WTC11 (cell line): ENCODE data around the gene ASIC5. TPM values are rescaled to one million over a fixed set of nuclear protein-coding genes. Genes with fewer than 3 reads are reported as not detected.

Source experiments
- ATAC-seq: fragments of 200-7000 bp; cut with Tn5 transposase; 2 replicates; pipeline ENCODE4 v1.10.0; 2021; ENCODE audit warnings: mild to moderate bottlenecking, moderate library complexity
- CTCF ChIA-PET: fragments of 300-600 bp; sonication (Branson Sonifier 250); formaldehyde crosslinking; loops from one replicate; lab custom pipeline; 2021; ENCODE audit warnings: antibody characterized with exemption; lab: Charles Lee
- POLR2A ChIA-PET: fragments of 350-600 bp; sonication (Branson Sonifier 250); formaldehyde crosslinking; loops from one replicate; lab custom pipeline; 2021; ENCODE audit warnings: antibody characterized with exemption; lab: Charles Lee
- DNase-seq: peaks from one replicate; pipeline ENCODE4 v3.0.0; 2021; ENCODE audit warnings: low spot score
- H3K27ac Mint-ChIP-seq: 2 replicates; pipeline ENCODE4 v1.8.0; 2021; ENCODE audit warnings: mixed read lengths
- H3K27me3 Mint-ChIP-seq: 2 replicates; pipeline ENCODE4 v1.8.0; 2021; ENCODE audit warnings: low read depth, mild to moderate bottlenecking, moderate library complexity, mixed read lengths
- H3K36me3 Mint-ChIP-seq: 2 replicates; pipeline ENCODE4 v1.8.0; 2021; ENCODE audit warnings: mixed read lengths
- H3K4me1 Mint-ChIP-seq: 2 replicates; pipeline ENCODE4 v1.8.0; 2022; ENCODE audit warnings: mixed read lengths
- H3K4me3 Mint-ChIP-seq: 2 replicates; pipeline ENCODE4 v1.8.0; 2021; ENCODE audit warnings: mild to moderate bottlenecking, moderate library complexity, mixed read lengths
- H3K9me3 Mint-ChIP-seq: 2 replicates; pipeline ENCODE4 v1.8.0; 2021; ENCODE audit warnings: mixed read lengths
- CREB1 ChIP-seq: sonication (generic); formaldehyde crosslinking; IDR thresholded peaks from 2 replicates; pipeline ENCODE4 v1.8.0; 2023; ENCODE audit warnings: mild to moderate bottlenecking, missing genetic modification reagents
- ELF4 ChIP-seq: sonication (generic); formaldehyde crosslinking; IDR thresholded peaks from 2 replicates; pipeline ENCODE4 v1.8.1; 2022; ENCODE audit warnings: low read depth, mild to moderate bottlenecking, moderate library complexity, missing genetic modification reagents
- EMX1 ChIP-seq: fragments of 250-450 bp; sonication (Bioruptor Pico); IDR thresholded peaks from 2 replicates; pipeline ENCODE4 v1.8.0; 2021; ENCODE audit warnings: mild to moderate bottlenecking
- FOXP1 ChIP-seq: sonication (generic); formaldehyde crosslinking; IDR thresholded peaks from 2 replicates; pipeline ENCODE4 v1.8.0; 2022; ENCODE audit warnings: missing genetic modification reagents, mild to moderate bottlenecking, moderate library complexity, borderline replicate concordance
- HMGA2 ChIP-seq: fragments of 250-450 bp; sonication (Bioruptor Pico); IDR thresholded peaks from 2 replicates; pipeline ENCODE4 v1.4.0; 2021; ENCODE audit warnings: mild to moderate bottlenecking, moderate library complexity
- MYBL2 ChIP-seq: sonication (generic); formaldehyde crosslinking; IDR thresholded peaks from 2 replicates; pipeline ENCODE4 v1.8.1; 2023; ENCODE audit warnings: mild to moderate bottlenecking, moderate library complexity, missing genetic modification reagents
- NR3C1 ChIP-seq: sonication (generic); formaldehyde crosslinking; conservative IDR thresholded peaks from 2 replicates; pipeline ENCODE4 v1.8.1; 2023; ENCODE audit warnings: low read depth, mild to moderate bottlenecking, missing genetic modification reagents
- PRRX2 ChIP-seq: fragments of 250-450 bp; sonication (Bioruptor Pico); IDR thresholded peaks from 2 replicates; pipeline ENCODE4 v1.8.0; 2021; ENCODE audit warnings: mild to moderate bottlenecking
- SOX15 ChIP-seq: fragments of 250-450 bp; sonication (Bioruptor Pico); IDR thresholded peaks from 2 replicates; pipeline ENCODE4 v1.9.0; 2021; ENCODE audit warnings: mild to moderate bottlenecking
- SP1 ChIP-seq: sonication (generic); formaldehyde crosslinking; conservative IDR thresholded peaks from 2 replicates; pipeline ENCODE4 v1.8.1; 2022; ENCODE audit warnings: missing genetic modification reagents
- TP53 ChIP-seq: sonication (generic); formaldehyde crosslinking; IDR thresholded peaks from 2 replicates; pipeline ENCODE4 v1.8.1; 2023; ENCODE audit warnings: mild to moderate bottlenecking, missing genetic modification reagents
- ZNF396 ChIP-seq: fragments of 250-450 bp; sonication (Bioruptor Pico); IDR thresholded peaks from 2 replicates; pipeline ENCODE4 v1.8.0; 2021; ENCODE audit warnings: mild to moderate bottlenecking, moderate library complexity, borderline replicate concordance
- ZNF671 ChIP-seq: fragments of 250-450 bp; sonication (Bioruptor Pico); IDR thresholded peaks from 2 replicates; pipeline ENCODE4 v1.8.0; 2021; ENCODE audit warnings: mild to moderate bottlenecking
- total RNA-seq: library from RNA; stranded (reverse); gene quantifications from 3 replicates; pipeline ENCODE4 v1.2.3, GENCODE V29; 2021
- TF ChIP-seq, protein P1 (sequence below): sonication (generic); formaldehyde crosslinking; conservative IDR thresholded peaks from 2 replicates; pipeline ENCODE4 v1.8.1; 2022; ENCODE audit warnings: mild to moderate bottlenecking, missing genetic modification reagents
- TF ChIP-seq, protein P2 (sequence below): sonication (generic); formaldehyde crosslinking; IDR thresholded peaks from 2 replicates; pipeline ENCODE4 v1.8.1; 2022; ENCODE audit warnings: mild to moderate bottlenecking, missing genetic modification reagents, moderate library complexity, borderline replicate concordance
- TF ChIP-seq, protein P3 (sequence below): sonication (generic); formaldehyde crosslinking; IDR thresholded peaks from 2 replicates; pipeline ENCODE4 v1.8.1; 2022; ENCODE audit warnings: low read depth, mild to moderate bottlenecking, moderate library complexity, missing genetic modification reagents, borderline replicate concordance
- TF ChIP-seq, protein P4 (sequence below): sonication (generic); formaldehyde crosslinking; IDR thresholded peaks from 2 replicates; pipeline ENCODE4 v1.8.1; 2023; ENCODE audit warnings: mild to moderate bottlenecking, missing genetic modification reagents, moderate library complexity
- TF ChIP-seq, protein P5 (sequence below): sonication (generic); formaldehyde crosslinking; IDR thresholded peaks from 2 replicates; pipeline ENCODE4 v1.8.1; 2023; ENCODE audit warnings: mild to moderate bottlenecking, missing genetic modification reagents
- TF ChIP-seq, protein P6 (sequence below): sonication (generic); formaldehyde crosslinking; IDR thresholded peaks from 2 replicates; pipeline ENCODE4 v1.8.0; 2022; ENCODE audit warnings: mild to moderate bottlenecking, missing genetic modification reagents
- TF ChIP-seq, protein P7 (sequence below): sonication (generic); formaldehyde crosslinking; IDR thresholded peaks from 2 replicates; pipeline ENCODE4 v1.8.0; 2023; ENCODE audit warnings: missing genetic modification reagents, mild to moderate bottlenecking, borderline replicate concordance

Gene ASIC5
- total RNA-seq, 1 experiment from 2014 or later, result not detected

DNA sequence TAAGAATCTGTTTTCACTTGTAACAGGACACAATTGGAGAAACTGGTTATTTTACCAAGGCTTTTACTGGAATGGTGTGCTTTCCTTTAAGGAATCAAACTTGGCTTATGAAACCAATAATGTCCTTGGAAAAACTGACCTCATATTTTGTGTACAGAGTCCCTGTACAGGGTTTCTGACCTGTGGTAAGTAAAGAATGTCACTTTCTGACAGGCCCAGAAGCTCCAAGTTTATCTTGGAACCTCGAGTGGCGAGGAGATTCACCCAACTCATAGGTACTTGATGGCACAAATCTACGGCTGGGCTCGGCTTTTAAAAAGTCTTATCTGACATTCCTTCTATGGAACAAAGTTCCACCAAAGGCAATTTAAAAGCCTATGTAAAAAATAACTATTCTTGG lies 17.0 kb downstream of the ASIC5 start:
- Mint-ChIP-seq H3K27me3 (peaks cover 8% of the 10 kb centered on the region), H3K4me3 (no peak overlapping the region), H3K9me3 (peaks cover 66% of the 10 kb centered on the region), H3K36me3 (peaks cover 47% of the 10 kb centered on the region), H3K4me1 (peaks cover 10% of the 10 kb centered on the region)
- no peak for ATAC-seq
- CTCF ChIA-PET, result no interaction called here
- TF ChIP-seq ZNF396, result no peak
- TF ChIP-seq EMX1, result no peak
- TF ChIP-seq, protein P1, sequence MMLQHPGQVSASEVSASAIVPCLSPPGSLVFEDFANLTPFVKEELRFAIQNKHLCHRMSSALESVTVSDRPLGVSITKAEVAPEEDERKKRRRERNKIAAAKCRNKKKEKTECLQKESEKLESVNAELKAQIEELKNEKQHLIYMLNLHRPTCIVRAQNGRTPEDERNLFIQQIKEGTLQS (CRISPR knock-in tag), result no peak
- TF ChIP-seq, protein P2, sequence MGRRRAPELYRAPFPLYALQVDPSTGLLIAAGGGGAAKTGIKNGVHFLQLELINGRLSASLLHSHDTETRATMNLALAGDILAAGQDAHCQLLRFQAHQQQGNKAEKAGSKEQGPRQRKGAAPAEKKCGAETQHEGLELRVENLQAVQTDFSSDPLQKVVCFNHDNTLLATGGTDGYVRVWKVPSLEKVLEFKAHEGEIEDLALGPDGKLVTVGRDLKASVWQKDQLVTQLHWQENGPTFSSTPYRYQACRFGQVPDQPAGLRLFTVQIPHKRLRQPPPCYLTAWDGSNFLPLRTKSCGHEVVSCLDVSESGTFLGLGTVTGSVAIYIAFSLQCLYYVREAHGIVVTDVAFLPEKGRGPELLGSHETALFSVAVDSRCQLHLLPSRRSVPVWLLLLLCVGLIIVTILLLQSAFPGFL, result no peak
- no peak for TF ChIP-seq SP1
- TF ChIP-seq ELF4 (CRISPR knock-in tag), result no peak
- TF ChIP-seq, protein P3, sequence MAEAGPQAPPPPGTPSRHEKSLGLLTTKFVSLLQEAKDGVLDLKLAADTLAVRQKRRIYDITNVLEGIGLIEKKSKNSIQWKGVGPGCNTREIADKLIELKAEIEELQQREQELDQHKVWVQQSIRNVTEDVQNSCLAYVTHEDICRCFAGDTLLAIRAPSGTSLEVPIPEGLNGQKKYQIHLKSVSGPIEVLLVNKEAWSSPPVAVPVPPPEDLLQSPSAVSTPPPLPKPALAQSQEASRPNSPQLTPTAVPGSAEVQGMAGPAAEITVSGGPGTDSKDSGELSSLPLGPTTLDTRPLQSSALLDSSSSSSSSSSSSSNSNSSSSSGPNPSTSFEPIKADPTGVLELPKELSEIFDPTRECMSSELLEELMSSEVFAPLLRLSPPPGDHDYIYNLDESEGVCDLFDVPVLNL (CRISPR knock-in tag), result no peak
- TF ChIP-seq TP53 (CRISPR knock-in tag), result no peak
- no peak for TF ChIP-seq CREB1 (CRISPR knock-in tag)
- TF ChIP-seq, all 79 proteins: peak for 0
- POLR2A ChIA-PET, result no interaction called here
- no peak for DNase-seq
- no peak overlapping the region for H3K27ac Mint-ChIP-seq

DNA sequence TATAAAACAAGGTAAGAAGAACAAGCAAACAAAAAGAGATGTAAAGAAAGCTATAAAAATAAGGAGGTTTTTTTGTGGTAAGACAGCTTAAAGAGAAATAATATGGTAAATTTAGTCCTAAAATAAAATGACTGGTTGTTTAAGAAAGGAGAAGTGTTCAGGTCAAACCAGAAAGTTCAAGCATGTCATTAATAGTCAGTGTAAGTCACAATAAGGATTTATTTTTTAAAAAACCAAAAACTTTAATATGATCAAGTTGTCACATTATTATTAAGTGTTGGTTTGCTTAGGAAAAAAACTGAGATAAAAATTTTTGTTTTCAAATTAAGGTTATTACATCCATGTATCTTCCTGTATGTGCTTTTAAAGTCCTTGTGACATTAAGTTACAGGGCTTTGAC lies 19.1 kb downstream of the ASIC5 start:
- Mint-ChIP-seq H3K4me1 (peaks cover 10% of the 10 kb centered on the region), H3K4me3 (no peak overlapping the region), H3K36me3 (peaks cover 43% of the 10 kb centered on the region), H3K9me3 (peaks cover 55% of the 10 kb centered on the region), H3K27me3 (peaks cover 11% of the 10 kb centered on the region), H3K27ac (no peak overlapping the region)
- ChIA-PET CTCF (no interaction called here), POLR2A (no interaction called here)
- DNase-seq (no peak), ATAC-seq (no peak)
- no peak for TF ChIP-seq NR3C1
- no peak for TF ChIP-seq ZNF671 (CRISPR knock-in tag)
- TF ChIP-seq PRRX2 (CRISPR knock-in tag), result no peak
- TF ChIP-seq, protein P4, sequence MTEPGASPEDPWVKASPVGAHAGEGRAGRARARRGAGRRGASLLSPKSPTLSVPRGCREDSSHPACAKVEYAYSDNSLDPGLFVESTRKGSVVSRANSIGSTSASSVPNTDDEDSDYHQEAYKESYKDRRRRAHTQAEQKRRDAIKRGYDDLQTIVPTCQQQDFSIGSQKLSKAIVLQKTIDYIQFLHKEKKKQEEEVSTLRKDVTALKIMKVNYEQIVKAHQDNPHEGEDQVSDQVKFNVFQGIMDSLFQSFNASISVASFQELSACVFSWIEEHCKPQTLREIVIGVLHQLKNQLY (CRISPR knock-in tag), result no peak
- TF ChIP-seq SOX15 (CRISPR knock-in tag), result no peak
- TF ChIP-seq FOXP1 (CRISPR knock-in tag), result no peak
- no peak for TF ChIP-seq HMGA2 (CRISPR knock-in tag)
- TF ChIP-seq, protein P5, sequence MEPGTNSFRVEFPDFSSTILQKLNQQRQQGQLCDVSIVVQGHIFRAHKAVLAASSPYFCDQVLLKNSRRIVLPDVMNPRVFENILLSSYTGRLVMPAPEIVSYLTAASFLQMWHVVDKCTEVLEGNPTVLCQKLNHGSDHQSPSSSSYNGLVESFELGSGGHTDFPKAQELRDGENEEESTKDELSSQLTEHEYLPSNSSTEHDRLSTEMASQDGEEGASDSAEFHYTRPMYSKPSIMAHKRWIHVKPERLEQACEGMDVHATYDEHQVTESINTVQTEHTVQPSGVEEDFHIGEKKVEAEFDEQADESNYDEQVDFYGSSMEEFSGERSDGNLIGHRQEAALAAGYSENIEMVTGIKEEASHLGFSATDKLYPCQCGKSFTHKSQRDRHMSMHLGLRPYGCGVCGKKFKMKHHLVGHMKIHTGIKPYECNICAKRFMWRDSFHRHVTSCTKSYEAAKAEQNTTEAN (CRISPR knock-in tag), result no peak
- no peak for TF ChIP-seq MYBL2 (CRISPR knock-in tag)
- no peak for TF ChIP-seq TP53 (CRISPR knock-in tag)
- TF ChIP-seq, protein P6, sequence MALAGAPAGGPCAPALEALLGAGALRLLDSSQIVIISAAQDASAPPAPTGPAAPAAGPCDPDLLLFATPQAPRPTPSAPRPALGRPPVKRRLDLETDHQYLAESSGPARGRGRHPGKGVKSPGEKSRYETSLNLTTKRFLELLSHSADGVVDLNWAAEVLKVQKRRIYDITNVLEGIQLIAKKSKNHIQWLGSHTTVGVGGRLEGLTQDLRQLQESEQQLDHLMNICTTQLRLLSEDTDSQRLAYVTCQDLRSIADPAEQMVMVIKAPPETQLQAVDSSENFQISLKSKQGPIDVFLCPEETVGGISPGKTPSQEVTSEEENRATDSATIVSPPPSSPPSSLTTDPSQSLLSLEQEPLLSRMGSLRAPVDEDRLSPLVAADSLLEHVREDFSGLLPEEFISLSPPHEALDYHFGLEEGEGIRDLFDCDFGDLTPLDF, result no peak
- TF ChIP-seq, protein P7, sequence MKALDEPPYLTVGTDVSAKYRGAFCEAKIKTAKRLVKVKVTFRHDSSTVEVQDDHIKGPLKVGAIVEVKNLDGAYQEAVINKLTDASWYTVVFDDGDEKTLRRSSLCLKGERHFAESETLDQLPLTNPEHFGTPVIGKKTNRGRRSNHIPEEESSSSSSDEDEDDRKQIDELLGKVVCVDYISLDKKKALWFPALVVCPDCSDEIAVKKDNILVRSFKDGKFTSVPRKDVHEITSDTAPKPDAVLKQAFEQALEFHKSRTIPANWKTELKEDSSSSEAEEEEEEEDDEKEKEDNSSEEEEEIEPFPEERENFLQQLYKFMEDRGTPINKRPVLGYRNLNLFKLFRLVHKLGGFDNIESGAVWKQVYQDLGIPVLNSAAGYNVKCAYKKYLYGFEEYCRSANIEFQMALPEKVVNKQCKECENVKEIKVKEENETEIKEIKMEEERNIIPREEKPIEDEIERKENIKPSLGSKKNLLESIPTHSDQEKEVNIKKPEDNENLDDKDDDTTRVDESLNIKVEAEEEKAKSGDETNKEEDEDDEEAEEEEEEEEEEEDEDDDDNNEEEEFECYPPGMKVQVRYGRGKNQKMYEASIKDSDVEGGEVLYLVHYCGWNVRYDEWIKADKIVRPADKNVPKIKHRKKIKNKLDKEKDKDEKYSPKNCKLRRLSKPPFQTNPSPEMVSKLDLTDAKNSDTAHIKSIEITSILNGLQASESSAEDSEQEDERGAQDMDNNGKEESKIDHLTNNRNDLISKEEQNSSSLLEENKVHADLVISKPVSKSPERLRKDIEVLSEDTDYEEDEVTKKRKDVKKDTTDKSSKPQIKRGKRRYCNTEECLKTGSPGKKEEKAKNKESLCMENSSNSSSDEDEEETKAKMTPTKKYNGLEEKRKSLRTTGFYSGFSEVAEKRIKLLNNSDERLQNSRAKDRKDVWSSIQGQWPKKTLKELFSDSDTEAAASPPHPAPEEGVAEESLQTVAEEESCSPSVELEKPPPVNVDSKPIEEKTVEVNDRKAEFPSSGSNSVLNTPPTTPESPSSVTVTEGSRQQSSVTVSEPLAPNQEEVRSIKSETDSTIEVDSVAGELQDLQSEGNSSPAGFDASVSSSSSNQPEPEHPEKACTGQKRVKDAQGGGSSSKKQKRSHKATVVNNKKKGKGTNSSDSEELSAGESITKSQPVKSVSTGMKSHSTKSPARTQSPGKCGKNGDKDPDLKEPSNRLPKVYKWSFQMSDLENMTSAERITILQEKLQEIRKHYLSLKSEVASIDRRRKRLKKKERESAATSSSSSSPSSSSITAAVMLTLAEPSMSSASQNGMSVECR (CRISPR knock-in tag), result no peak
- TF ChIP-seq, protein P3 (CRISPR knock-in tag), result no peak
- TF ChIP-seq, protein P1 (CRISPR knock-in tag), result no peak
